GM21423 (cell line): ENCODE results near the gene RPP30.
"Not testable (repeated sequence)": the region's sequence is repeated elsewhere in the genome, so short reads cannot be mapped to it uniquely, and the experiment has no call there.

Experiments used
- ATAC-seq: cut with Tn5 transposase; IDR thresholded peaks from one replicate; pipeline ENCODE4 v1.9.1; 2021; ENCODE audit warnings: mild to moderate bottlenecking, moderate library complexity; ENCODE audit not compliant: unreplicated experiment

The RPP30 gene

DNA sequence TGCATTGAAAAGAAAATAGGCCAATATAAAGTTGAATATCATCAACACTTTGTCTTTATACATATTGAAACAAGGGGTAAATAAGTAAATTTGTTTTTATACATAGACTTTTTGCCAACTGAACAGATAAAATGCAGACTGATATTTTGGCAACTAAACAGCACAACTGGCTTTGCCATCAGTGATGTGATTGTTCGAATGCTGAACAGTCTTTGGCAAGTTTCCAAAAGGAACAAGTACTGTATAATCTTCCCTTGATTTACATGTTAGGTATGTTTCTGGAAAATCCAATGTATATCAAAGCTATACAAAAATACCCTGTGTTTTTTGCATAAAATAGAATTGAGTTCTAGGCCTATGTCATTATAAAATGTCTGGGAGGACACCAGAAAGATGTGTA is 67.3 kb downstream of the RPP30 start:
- ATAC-seq: no peak

DNA sequence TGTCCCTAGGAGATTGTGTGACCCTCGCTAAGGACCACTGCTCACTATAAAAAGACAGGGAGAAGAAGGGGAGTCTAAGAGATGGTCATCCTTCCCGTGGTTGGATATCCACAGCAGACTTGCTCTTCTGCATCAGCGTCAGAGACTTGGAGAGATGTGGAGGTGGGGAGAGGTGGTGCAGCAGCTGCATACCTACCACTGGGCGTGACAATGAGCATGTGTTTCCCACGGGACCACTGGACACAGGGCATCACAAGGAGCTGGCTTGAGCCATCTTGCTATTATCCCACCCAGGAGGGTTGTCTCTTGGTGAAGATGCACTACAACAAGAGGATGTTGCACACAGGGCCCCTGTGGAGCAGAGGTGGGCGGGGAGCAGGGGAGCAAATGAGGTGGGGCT is 67.9 kb downstream of the RPP30 start:
- no peak for ATAC-seq

DNA sequence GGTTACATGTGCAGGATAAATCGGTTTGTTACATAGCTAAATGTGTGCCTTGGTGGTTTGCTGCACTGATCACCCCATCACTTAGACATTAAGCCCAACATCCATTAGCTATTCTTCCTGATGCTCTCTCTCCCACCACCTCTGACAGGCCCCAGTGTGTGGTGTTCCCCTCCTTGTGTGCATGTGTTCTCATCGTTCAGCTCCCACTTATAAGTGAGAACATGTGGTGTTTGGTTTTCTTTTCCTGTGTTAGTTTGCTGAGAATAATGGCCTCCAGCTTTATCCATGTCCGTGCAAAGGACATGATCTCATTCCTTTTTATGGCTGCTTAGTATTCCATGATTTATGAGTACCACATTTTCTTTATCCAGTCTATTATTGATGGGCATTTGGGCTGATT is 71.2 kb downstream of the RPP30 start:
- ATAC-seq: not testable (repeated sequence)

DNA sequence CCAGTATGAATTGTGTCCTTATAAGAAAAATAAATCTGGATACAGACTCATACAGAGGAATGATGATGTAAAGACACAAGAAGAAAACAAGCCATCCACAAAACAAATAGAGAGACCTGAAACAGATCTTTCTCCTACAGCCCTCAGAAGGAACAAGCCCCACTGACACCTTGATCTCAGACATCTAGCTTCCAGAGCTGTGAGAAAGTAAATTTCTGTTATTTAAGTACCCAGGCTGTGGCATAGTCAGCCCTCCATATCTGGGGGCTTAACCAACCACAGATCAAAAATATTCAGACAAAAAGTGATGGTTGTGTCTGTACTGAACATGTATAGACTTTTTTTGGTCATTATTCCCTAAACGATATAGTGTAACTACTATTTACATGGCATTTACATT is 73.0 kb downstream of the RPP30 start:
- ATAC-seq: no peak

DNA sequence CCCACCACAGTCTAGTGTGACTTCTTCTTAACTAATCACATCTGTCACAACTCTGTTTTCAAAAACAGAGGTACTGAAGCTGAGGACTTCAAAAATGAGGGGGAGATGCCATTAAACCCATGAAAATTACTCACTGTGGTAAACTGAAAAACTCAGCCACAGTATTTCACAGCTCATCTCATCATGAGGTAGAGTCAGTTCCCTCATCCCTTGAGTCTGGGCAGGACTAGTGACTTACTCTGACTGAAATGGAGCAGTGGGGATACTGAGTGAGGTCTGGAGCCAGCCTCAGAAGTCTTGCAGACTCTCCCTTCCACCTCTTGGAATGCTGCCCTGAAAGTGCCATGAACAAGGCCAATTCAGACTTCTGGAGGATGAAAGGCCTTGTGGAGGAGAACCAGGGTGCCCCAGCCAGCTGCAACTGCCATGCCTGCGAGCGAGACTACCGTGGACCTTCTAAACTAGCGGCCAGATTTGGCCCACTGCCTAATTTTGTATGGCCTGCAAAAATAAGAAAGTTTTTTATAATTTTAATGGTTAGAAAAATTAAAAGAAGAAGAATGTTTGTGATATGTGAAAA is 73.8 kb downstream of the RPP30 start:
- no peak for ATAC-seq

DNA sequence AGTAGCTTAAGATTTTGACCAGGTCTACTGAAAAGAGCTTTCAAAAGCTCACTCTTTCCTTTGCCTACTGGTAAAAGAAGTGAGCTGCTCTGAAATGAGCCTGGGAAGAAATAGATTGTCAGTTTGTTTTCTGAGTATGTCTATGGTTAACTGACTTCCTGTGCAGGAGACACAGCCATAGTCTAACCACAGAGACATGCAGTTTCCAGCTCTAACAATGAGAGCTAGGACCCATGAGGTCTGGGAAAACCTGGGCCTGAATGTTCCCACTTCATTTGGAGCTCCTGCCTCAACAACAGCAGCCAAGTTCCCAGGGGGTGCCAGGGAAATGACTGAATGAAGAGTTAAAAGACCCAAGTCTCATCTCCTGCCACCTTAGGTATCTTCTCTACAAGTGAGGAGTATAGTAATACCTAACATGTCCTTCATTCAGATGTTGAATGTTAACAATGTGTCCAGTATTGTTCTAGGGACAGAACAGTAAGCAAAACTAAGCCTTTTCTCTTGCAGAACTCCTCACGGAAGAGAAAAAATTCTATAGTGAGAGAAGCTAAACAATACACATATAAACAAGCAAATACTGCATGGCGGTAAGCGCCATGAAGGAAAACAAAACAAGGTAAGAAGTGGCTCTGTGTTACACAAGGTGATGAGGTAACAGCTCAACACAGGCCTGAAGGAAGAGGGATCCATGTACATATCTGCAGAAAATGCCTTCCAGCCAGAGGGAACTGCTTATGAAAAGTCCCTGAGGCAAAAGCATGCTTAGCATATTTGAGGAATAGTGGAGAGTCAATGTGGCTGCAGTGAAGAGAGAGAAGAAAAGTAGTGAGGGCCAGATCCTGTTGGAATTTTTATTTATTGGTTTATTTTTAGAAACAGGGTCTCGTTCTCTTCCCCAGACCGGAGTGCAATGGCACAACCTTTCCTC is 75.5 kb downstream of the RPP30 start:
- ATAC-seq: peak; percentile 89
